Stimulated activated CD8-positive, alpha-beta memory T cell treated with anti-CD3 and anti-CD28 coated beads, Interleukin-7, amount 100 ng/mL, for 24 hours (primary cell): ENCODE measurements around the gene TRAF7.
A peak's percentile ranks its signal among the peaks of the same experiment; 100 is the strongest.
"Not testable (repeated sequence)": the region's sequence is repeated elsewhere in the genome, so short reads cannot be mapped to it uniquely, and the experiment has no call there.

Experiments
- DNase-seq: peaks from one replicate; pipeline ENCODE4 v3.0.0-alpha.2; 2020; ENCODE audit warnings: low read depth

TRAF7 gene

GRCh38 chr16:2155091-2155950, at the start of gene TRAF7:
Gene TRAF7, plus strand, starts transcription at chr16:2155782. Its CDS starts 8,139 bp downstream, at chr16:2163921.
- peak; percentile 91 for DNase-seq

GRCh38 chr16:2106211-2106610, 49.4 kb upstream of the TRAF7 start:
- DNase-seq, result not testable (repeated sequence)

GRCh38 chr16:2107121-2107790, 48.3 kb upstream of the TRAF7 start:
- not testable (repeated sequence) for DNase-seq

- not testable (repeated sequence) for DNase-seq
Observed at GRCh38 chr16:2107791-2108125, 47.8 kb upstream of the TRAF7 start.

GRCh38 chr16:2108446-2109270, 46.9 kb upstream of the TRAF7 start:
- not testable (repeated sequence) for DNase-seq

- DNase-seq, result not testable (repeated sequence)
Observed at GRCh38 chr16:2109271-2109580, 46.4 kb upstream of the TRAF7 start.

- not testable (repeated sequence) for DNase-seq
Observed at GRCh38 chr16:2109872-2110271, 45.7 kb upstream of the TRAF7 start.

GRCh38 chr16:2110332-2111008, 45.1 kb upstream of the TRAF7 start:
- DNase-seq, result not testable (repeated sequence)

- not testable (repeated sequence) for DNase-seq
Observed at GRCh38 chr16:2111009-2111353, 44.6 kb upstream of the TRAF7 start.

GRCh38 chr16:2111412-2112335, 43.9 kb upstream of the TRAF7 start:
- not testable (repeated sequence) for DNase-seq

GRCh38 chr16:2112539-2113106, 43.0 kb upstream of the TRAF7 start:
- not testable (repeated sequence) for DNase-seq

GRCh38 chr16:2114225-2114624, 41.4 kb upstream of the TRAF7 start:
- DNase-seq, result not testable (repeated sequence)

- not testable (repeated sequence) for DNase-seq
Observed at GRCh38 chr16:2114885-2115590, 40.5 kb upstream of the TRAF7 start.

- DNase-seq, result no peak
Observed at GRCh38 chr16:2115591-2115973, 40.0 kb upstream of the TRAF7 start.

GRCh38 chr16:2116428-2116827, 39.2 kb upstream of the TRAF7 start:
- not testable (repeated sequence) for DNase-seq

GRCh38 chr16:2117341-2117740, 38.2 kb upstream of the TRAF7 start:
- not testable (repeated sequence) for DNase-seq

GRCh38 chr16:2117960-2118722, 37.4 kb upstream of the TRAF7 start:
- DNase-seq, result not testable (repeated sequence)

- not testable (repeated sequence) for DNase-seq
Observed at GRCh38 chr16:2121325-2121724, 34.3 kb upstream of the TRAF7 start.

GRCh38 chr16:2121853-2122252, 33.7 kb upstream of the TRAF7 start:
- DNase-seq, result no peak
